MM.1S (cell line): ENCODE measurements around the gene CENPB.

Source experiments
- EZH2 ChIP-seq: fragments of 300-600 bp; sonication (generic); optimal IDR thresholded peaks from 2 replicates; pipeline ENCODE3; 2017; ENCODE audit warnings: low read depth, mild to moderate bottlenecking, antibody characterized with exemption, low read length, mixed read lengths
- EZH2phosphoT487 ChIP-seq: fragments of 300-600 bp; sonication (generic); IDR thresholded peaks from 2 replicates; pipeline ENCODE4 v1.6.1; 2018; ENCODE audit warnings: antibody characterized with exemption, low read length
- TF ChIP-seq, protein P1 (sequence below): fragments of 300-600 bp; sonication (generic); IDR thresholded peaks from 2 replicates; pipeline ENCODE4 v1.5.1; 2016; ENCODE audit warnings: antibody characterized with exemption, low read length, mixed read lengths

GRCh38 chr20:3771552-3772058 is 14.9 kb downstream of the CENPB start:
- TF ChIP-seq, protein P1, sequence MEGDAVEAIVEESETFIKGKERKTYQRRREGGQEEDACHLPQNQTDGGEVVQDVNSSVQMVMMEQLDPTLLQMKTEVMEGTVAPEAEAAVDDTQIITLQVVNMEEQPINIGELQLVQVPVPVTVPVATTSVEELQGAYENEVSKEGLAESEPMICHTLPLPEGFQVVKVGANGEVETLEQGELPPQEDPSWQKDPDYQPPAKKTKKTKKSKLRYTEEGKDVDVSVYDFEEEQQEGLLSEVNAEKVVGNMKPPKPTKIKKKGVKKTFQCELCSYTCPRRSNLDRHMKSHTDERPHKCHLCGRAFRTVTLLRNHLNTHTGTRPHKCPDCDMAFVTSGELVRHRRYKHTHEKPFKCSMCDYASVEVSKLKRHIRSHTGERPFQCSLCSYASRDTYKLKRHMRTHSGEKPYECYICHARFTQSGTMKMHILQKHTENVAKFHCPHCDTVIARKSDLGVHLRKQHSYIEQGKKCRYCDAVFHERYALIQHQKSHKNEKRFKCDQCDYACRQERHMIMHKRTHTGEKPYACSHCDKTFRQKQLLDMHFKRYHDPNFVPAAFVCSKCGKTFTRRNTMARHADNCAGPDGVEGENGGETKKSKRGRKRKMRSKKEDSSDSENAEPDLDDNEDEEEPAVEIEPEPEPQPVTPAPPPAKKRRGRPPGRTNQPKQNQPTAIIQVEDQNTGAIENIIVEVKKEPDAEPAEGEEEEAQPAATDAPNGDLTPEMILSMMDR: no peak
- TF ChIP-seq EZH2: no peak
- no peak for TF ChIP-seq EZH2phosphoT487
